Measurements from ENCODE around the gene ABHD2.
"Not testable (repeated sequence)": the region's sequence is repeated elsewhere in the genome, so short reads cannot be mapped to it uniquely, and the experiment has no call there.

Gene ABHD2

DNA sequence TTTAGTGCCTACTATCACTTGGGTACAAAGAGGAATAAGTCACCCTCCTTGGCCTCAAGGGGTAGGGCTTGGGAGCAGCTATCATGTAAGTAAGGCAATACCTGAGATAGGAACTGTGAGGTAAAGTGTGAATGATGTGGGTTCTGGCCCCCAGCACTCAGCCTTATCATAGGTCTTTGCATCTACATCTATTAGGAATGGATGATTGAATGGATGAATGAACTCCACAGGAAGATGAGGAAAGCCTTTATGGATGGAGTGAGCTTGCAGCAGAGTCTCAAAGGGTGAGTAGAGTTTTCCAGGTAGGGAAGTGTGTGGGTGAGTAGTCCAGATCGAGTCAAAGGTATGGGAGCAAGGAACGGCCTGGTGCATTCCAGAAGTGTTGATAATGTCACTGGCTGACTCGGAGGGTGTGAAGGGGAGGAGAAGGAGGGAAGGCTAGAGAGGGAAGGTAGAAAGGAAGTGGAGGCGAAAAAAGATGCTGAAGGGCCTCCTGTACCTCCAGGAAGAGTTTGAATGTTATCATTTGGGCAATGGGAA, 13.1 kb upstream of the ABHD2 start:
- DNase-seq, result no peak

- no peak for DNase-seq
These were observed 12.4 kb upstream of the ABHD2 start for GRCh38 chr15:89075846-89076245.

GRCh38 chr15:89077750-89078149, 10.5 kb upstream of the ABHD2 start:
- no peak for DNase-seq

GRCh38 chr15:89078851-89079810, 9.1 kb upstream of the ABHD2 start:
- DNase-seq, result no peak

GRCh38 chr15:89081878-89082277, 6.4 kb upstream of the ABHD2 start:
- DNase-seq, result no peak

DNA sequence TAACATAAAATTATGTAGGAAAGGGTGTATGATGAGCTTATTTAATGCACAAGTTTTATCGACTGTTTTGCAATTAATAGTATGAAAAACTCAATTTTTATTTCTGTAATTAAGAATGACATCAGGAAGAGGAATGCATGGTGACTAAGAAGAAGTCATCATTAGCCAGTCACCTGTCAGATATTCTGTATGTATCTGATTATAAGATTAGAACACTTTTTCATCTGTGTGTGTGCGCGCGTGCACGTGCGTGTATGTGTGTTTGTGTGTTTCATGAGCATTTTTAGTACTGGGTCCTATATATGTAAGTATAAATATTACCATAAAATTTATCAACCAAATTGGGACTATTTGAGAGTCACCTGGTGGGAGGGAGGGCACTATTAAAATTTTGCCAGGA, 5.0 kb upstream of the ABHD2 start:
- DNase-seq, result no peak

DNA sequence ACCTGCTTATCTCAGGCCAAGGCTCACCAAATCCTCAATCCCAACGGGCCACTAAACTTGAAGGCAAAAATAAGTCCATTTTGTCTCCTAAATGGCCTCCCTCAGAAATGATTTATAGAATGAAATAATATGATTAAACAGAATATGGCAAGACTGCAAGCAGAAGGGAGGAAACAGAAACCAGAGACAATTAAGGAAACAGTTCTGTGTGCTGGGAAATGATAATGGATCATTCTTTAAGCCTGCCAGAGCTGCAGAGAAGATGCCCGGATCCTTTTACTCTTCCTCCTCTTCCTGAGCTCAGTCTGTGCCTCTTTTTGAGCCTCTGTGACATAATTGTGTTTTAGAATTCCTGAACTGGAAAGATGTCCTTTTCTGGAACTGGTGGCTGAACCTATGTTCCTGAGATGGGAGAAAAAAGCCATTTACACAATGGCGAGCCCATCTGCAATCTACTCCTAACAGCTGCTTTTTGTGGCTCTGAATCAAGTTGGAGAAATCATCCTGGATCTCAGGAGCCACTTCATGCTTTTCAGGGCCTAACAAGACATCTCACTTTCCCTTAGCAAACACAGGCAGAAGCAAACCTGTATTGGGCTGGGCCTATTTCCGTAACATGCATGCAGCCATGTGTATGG, 2.8 kb upstream of the ABHD2 start:
- no peak for DNase-seq

- not testable (repeated sequence) for DNase-seq
These were observed 2.3 kb upstream of the ABHD2 start for GRCh38 chr15:89085933-89086332.

- DNase-seq, result not testable (repeated sequence)
These were observed 1.9 kb upstream of the ABHD2 start for GRCh38 chr15:89086390-89086789.

- DNase-seq, result no peak
These were observed 961 bp upstream of the ABHD2 start for GRCh38 chr15:89087161-89087829.

DNA sequence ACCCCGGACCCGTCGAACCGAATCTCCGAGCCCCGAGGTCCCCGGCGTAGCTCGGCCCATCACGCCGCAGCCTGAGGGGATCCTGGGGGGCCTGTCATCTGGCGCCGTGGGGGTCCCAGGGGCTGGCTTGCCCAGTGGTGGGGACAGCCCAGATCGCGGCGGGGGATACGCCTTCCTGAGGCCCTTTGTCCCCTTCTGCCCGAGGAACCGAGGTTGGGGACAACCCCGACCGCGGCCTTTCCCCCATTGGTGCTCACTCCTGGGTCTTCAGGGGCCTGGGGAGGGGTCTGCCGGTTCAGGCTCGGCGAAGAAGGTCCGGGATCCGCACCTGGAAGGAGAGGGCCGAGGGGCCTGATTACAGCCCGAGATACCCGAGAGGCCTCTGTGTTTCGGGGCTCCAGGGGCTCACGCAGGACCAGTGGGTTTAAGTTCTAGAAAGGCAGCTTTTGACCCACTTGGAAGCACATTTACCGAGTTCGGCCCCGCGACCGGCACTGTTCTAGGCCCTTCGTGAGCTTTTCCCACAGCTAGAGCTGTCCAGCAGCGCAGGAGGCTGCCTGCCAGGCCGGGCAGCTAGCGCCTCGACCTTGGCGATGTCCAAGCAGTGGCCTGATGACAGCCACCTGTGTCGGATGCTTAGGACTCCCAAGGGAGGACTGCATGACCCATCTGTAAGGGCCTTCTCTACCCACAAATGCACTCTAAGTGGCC, 504 bp downstream of the ABHD2 start:
- DNase-seq, result no peak

GRCh38 chr15:89089316-89090230, 1.3 kb downstream of the ABHD2 start:
- DNase-seq, result no peak

DNA sequence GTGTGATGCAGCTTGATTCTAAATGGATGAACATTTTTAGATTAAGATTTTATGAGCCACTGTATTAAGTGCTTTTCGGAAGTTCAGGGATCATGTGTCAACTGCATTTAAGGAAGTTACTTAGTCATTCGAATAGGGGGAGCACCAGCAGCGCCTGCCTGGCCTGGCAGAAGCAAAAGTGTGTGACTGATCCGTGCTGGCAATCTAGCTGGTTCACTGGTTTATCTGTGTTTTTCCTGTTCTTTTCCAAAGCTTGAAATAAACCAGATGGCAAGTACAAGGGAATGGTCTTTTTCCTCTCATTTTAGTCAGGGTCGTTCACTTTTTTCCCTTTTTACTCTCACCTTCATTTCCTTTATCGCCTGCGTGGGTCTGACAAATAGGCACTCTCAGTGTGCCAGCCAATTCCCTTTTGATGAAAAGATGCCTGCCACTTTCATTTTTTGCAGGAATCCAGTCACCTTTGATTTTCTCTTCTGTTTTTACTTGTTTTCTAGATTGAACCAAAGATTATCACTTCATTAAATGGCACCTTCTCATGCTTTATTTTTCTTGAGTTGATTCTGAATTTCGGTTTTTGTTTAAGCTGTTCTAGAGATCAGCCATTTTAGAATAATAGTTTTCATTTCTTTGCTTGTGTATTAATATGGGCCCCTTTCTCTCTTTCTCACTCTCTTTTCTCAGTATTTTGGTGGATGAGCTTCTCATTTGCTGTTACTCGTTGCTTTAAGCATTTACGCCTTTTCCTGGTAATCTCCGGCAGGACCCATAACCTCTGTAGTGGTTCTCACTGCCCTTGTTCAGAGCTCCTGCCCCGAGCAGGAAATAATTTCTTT, 2.8 kb downstream of the ABHD2 start:
- DNase-seq, result peak; percentile 44

DNA sequence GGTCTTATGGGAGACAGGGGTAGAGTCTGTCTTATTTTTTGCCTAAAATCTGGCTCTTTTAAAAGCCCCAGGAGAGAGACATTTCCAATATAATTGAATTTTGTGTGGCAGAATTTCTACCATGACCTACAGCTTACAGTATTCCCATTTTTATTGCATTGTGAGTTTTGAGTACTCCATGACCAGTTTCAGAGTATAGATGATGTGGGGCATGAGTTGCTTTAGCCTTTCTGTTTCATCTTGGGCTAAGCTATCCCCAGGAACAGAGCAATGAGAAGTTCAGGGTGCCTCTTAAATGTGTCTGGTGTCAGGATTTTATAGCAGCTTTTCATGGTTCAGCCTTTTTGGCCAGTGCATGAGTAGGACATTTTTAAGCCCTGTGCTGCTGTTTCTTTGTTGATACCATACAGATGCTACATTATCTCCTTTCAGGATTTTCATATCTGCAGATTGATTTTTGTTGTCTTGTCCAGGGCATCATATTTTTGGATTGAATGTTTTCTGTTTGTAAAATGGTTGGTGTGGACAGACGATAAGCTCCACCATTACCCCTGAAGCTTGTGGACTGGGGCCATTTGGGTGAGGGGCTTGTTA, 3.5 kb downstream of the ABHD2 start:
- no peak for DNase-seq

DNA sequence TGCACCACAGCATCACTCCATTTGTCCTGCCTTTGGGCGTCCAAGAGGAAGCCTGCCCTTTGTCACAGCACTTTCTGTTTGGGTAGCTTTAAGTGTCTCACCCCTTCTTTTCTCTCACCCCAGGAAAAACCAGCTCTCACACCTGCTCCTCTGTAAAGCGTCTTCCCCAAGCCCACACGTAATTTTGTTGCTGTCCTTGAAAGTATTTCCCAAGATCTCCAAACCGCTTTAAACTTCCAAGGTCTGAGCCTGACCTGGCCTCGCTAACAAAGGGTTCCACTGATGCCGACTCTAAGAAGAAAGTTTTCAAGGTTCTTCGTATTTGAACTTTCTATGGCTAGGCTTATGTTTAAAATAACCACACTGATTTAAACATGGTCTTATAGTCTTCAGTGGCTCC, 5.3 kb downstream of the ABHD2 start:
- no peak for DNase-seq

- DNase-seq, result no peak
These were observed 6.8 kb downstream of the ABHD2 start for GRCh38 chr15:89095073-89095472.

- DNase-seq, result no peak
These were observed 7.3 kb downstream of the ABHD2 start for GRCh38 chr15:89095556-89095955.

DNA sequence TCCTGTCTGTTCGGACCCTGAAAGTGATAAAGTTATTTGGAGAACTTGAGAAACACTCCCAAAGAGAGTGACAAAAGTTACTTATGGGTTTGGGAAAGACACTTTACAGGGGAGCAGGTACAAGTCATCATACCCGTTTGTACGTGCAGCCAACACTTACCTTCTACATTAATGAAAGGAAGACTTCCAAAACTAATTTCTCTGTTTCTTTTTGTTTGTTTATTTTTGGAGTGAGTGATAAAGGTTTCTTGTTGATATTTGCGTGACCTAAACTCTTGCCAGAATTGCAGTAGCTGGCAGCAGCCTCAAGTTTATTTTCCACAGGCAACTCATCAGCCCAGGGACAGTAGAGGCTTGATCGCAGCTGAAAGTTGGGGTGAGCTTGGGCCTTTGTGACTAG, 8.4 kb downstream of the ABHD2 start:
- no peak for DNase-seq

DNA sequence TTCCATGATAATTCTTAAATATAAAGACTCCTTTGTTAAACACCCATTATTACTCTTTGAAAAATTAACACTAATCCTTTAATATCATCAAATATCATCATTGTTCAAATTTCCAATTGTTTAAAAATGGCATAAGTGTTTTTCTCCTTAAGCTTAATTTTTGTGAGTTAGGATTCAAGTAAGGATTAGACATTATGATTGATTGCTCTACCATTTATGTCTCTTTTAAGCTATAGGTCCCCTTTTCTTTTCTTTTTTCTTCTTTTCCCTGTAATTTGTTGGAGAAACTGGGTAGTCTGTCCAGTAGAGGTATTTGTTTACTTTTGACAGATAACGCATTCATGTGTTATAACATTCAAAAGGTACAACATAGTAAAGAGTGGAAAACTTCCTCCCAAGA, 9.1 kb downstream of the ABHD2 start:
- no peak for DNase-seq

DNA sequence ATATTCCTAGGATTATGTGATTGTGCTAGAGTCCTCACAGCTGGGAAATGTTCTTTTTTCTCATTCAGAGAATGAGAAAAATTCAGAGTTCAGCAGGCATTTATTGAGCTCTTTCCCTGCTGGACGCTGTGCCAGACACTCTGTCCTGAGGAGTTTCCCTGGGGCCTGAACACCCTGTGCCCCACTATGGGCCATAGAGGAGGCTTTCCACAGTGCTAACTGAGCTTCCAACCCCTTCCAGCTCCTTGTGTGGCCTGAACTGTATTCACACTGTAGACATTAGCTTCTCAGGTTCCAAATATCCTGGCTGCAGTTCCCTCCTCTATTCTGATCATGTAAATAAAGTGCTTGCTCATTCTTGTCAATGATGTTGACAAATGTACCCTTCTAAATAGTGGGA, 10.0 kb downstream of the ABHD2 start:
- DNase-seq, result no peak

Measured in amniotic stem cell (primary cell).